IMR-90 (cell line): ENCODE results near the gene COL24A1. TPM values are rescaled to one million over a fixed set of nuclear protein-coding genes. Genes with fewer than 3 reads are reported as not detected.

ENCODE experiments used
- ATAC-seq: fragments of 200-7000 bp; cut with Tn5 transposase; 2 replicates; pipeline ENCODE4 v1.9.1; 2020; ENCODE audit warnings: low read depth, mild to moderate bottlenecking, moderate library complexity
- BruUV-seq: library from RNA; stranded (reverse); fragments of 400-500 nt; replicated peaks from 2 replicates; lab custom pipeline; 2021; lab: Mats Ljungman, UMichigan
- CTCF ChIA-PET: fragments of 300-600 bp; formaldehyde crosslinking; extraction: SDS; loops from one replicate; lab custom pipeline; 2021; ENCODE audit warnings: antibody characterized with exemption; lab: Yijun Ruan, JAX
- POLR2A ChIA-PET: fragments of 300-600 bp; sonication (Branson Sonifier 250); formaldehyde crosslinking; loops from one replicate; lab custom pipeline; 2022; ENCODE audit warnings: antibody characterized with exemption; ENCODE audit not compliant: unreplicated experiment; lab: Charles Lee
- DNase-seq: peaks from one replicate; pipeline ENCODE4 v3.0.0; 2013
- H2AFZ ChIP-seq: replicated peaks from 2 replicates; pipeline ENCODE3; 2013; ENCODE audit warnings: low read length, mild to moderate bottlenecking; ENCODE audit not compliant: poor library complexity
- H2AK5ac ChIP-seq: 2 replicates; pipeline ENCODE4 v1.6.1; 2013; ENCODE audit warnings: low read depth, low read length, inconsistent platforms
- H2AK9ac ChIP-seq: replicated peaks from 2 replicates; pipeline ENCODE3; 2013; ENCODE audit warnings: mild to moderate bottlenecking, low read depth, low read length, moderate library complexity; ENCODE audit not compliant: poor library complexity
- H2BK120ac ChIP-seq: 2 replicates; pipeline ENCODE4 v1.6.1; 2013; ENCODE audit warnings: low read depth, low read length, inconsistent platforms
- H2BK15ac ChIP-seq: 3 replicates; pipeline ENCODE4 v1.6.1; 2013; ENCODE audit warnings: low read depth, low read length, inconsistent platforms
- H2BK20ac ChIP-seq: 2 replicates; pipeline ENCODE4 v1.6.1; 2013; ENCODE audit warnings: low read depth, mild to moderate bottlenecking, inconsistent platforms, low read length, moderate library complexity
- H2BK5ac ChIP-seq: 2 replicates; pipeline ENCODE4 v1.6.1; 2013; ENCODE audit warnings: mild to moderate bottlenecking, low read depth, low read length, inconsistent platforms; ENCODE audit not compliant: poor library complexity, severe bottlenecking
- H3K14ac ChIP-seq: replicated peaks from 2 replicates; pipeline ENCODE4 v1.6.1; 2013; ENCODE audit warnings: low read depth, low read length, inconsistent platforms
- H3K18ac ChIP-seq: 2 replicates; pipeline ENCODE4 v1.6.1; 2013; ENCODE audit warnings: low read depth, low read length, control low read depth
- H3K23ac ChIP-seq: 2 replicates; pipeline ENCODE4 v1.6.1; 2013; ENCODE audit warnings: low read depth, low read length, inconsistent platforms
- H3K27ac ChIP-seq: 2 replicates; pipeline ENCODE4 v1.5.1; 2013; ENCODE audit warnings: mild to moderate bottlenecking, control low read depth, low read length; ENCODE audit not compliant: insufficient read depth
- H3K27me3 ChIP-seq: 2 replicates; pipeline ENCODE4 v1.6.1; 2013; ENCODE audit warnings: low read length; ENCODE audit not compliant: control insufficient read depth, insufficient read depth
- H3K36me3 ChIP-seq: 2 replicates; pipeline ENCODE4 v1.6.1; 2013; ENCODE audit warnings: low read length, mixed read lengths; ENCODE audit not compliant: control insufficient read depth, insufficient read depth
- H3K4ac ChIP-seq: 2 replicates; pipeline ENCODE4 v1.6.1; 2013; ENCODE audit warnings: low read depth, low read length, inconsistent platforms
- H3K4me1 ChIP-seq: 2 replicates; pipeline ENCODE4 v1.6.1; 2013; ENCODE audit warnings: low read length, mixed read lengths; ENCODE audit not compliant: control insufficient read depth, insufficient read depth
- H3K4me2 ChIP-seq: 2 replicates; pipeline ENCODE4 v1.6.1; 2013; ENCODE audit warnings: low read depth, mild to moderate bottlenecking, control low read depth, low read length, moderate library complexity
- H3K4me3 ChIP-seq: 2 replicates; pipeline ENCODE4 v1.5.1; 2013; ENCODE audit warnings: low read depth, mild to moderate bottlenecking, control low read depth, low read length, moderate library complexity; ENCODE audit not compliant: insufficient read depth
- H3K56ac ChIP-seq: 2 replicates; pipeline ENCODE4 v1.6.1; 2013; ENCODE audit warnings: low read length, inconsistent platforms; ENCODE audit not compliant: insufficient read depth; ENCODE audit errors: extremely low read depth
- H3K79me1 ChIP-seq, 2 experiments: 2 replicates each; pipeline ENCODE4 v1.6.1; 2013; ENCODE audit warnings: low read length in 2 of 2, inconsistent platforms in 1 of 2, low read depth in 1 of 2
- H3K9ac ChIP-seq: 2 replicates; pipeline ENCODE4 v1.6.1; 2013; ENCODE audit warnings: low read depth, low read length, control low read depth
- H3K9me1 ChIP-seq: 2 replicates; pipeline ENCODE4 v1.6.1; 2013; ENCODE audit warnings: low read length, inconsistent platforms; ENCODE audit not compliant: insufficient read depth
- H3K9me3 ChIP-seq: 2 replicates; pipeline ENCODE4 v1.6.1; 2013; ENCODE audit warnings: low read length; ENCODE audit not compliant: control insufficient read depth, insufficient read depth
- H4K20me1 ChIP-seq: 2 replicates; pipeline ENCODE4 v1.6.1; 2013; ENCODE audit warnings: low read length, inconsistent platforms; ENCODE audit not compliant: insufficient read depth
- H4K5ac ChIP-seq: 2 replicates; pipeline ENCODE4 v1.6.1; 2013; ENCODE audit warnings: mild to moderate bottlenecking, low read depth, low read length, control low read depth
- H4K8ac ChIP-seq, 2 experiments: 2 replicates each; pipeline ENCODE4 v1.6.1; 2013; ENCODE audit warnings: low read depth in 2 of 2, low read length in 2 of 2, control low read depth in 1 of 2, inconsistent platforms in 1 of 2
- H4K91ac ChIP-seq: 2 replicates; pipeline ENCODE4 v1.6.1; 2013; ENCODE audit warnings: low read depth, low read length, inconsistent platforms; ENCODE audit not compliant: insufficient read depth
- BHLHE40 ChIP-seq: fragments of 150-350 bp; IDR thresholded peaks from 2 replicates; pipeline ENCODE4 v1.6.1; 2016; ENCODE audit warnings: mild to moderate bottlenecking, low read depth, low read length
- CEBPB ChIP-seq: IDR thresholded peaks from 2 replicates; pipeline ENCODE4 v1.6.1; 2012; ENCODE audit warnings: low read depth, low read length, improper control_type of control experiment
- CHD1 ChIP-seq: IDR thresholded peaks from 2 replicates; pipeline ENCODE4 v1.6.1; 2012; ENCODE audit warnings: low read depth, low read length, improper control_type of control experiment
- CTCF ChIP-seq: conservative IDR thresholded peaks from 2 replicates; pipeline ENCODE4 v1.5.1; 2012; ENCODE audit warnings: mild to moderate bottlenecking, low read depth, low read length, improper control_type of control experiment
- FOS ChIP-seq: fragments of 150-350 bp; IDR thresholded peaks from 2 replicates; pipeline ENCODE4 v1.6.1; 2016; ENCODE audit warnings: low read depth, low read length
- MAFK ChIP-seq: IDR thresholded peaks from 2 replicates; pipeline ENCODE4 v1.6.1; 2012; ENCODE audit warnings: low read depth, low read length, improper control_type of control experiment
- MAZ ChIP-seq: IDR thresholded peaks from 2 replicates; pipeline ENCODE4 v1.6.1; 2012; ENCODE audit warnings: low read depth, mild to moderate bottlenecking, low read length, improper control_type of control experiment, moderate library complexity, borderline replicate concordance
- MXI1 ChIP-seq: IDR thresholded peaks from 2 replicates; pipeline ENCODE4 v1.6.1; 2012; ENCODE audit warnings: low read depth, mild to moderate bottlenecking, low read length, moderate library complexity, borderline replicate concordance
- NFE2L2 ChIP-seq: fragments of 150-350 bp; IDR thresholded peaks from 2 replicates; pipeline ENCODE4 v1.6.1; 2016; ENCODE audit warnings: low read depth, mild to moderate bottlenecking, low read length
- POLR2A ChIP-seq: IDR thresholded peaks from 2 replicates; pipeline ENCODE4 v1.6.1; 2012; ENCODE audit warnings: mild to moderate bottlenecking, low read depth, low read length
- RAD21 ChIP-seq: IDR thresholded peaks from 2 replicates; pipeline ENCODE4 v1.6.1; 2012; ENCODE audit warnings: low read length, improper control_type of control experiment
- RCOR1 ChIP-seq: IDR thresholded peaks from 2 replicates; pipeline ENCODE4 v1.6.1; 2012; ENCODE audit warnings: mild to moderate bottlenecking, low read length, improper control_type of control experiment; ENCODE audit not compliant: insufficient replicate concordance
- RFX5 ChIP-seq: IDR thresholded peaks from 2 replicates; pipeline ENCODE4 v1.8.0; 2012; ENCODE audit warnings: low read depth, mild to moderate bottlenecking, low read length, moderate library complexity
- SMC3 ChIP-seq: fragments of 150-350 bp; IDR thresholded peaks from 2 replicates; pipeline ENCODE4 v1.6.1; 2016; ENCODE audit warnings: low read depth, mild to moderate bottlenecking, antibody characterized with exemption, low read length, moderate library complexity
- USF2 ChIP-seq: fragments of 150-350 bp; IDR thresholded peaks from 2 replicates; pipeline ENCODE4 v1.6.1; 2017; ENCODE audit warnings: mild to moderate bottlenecking, antibody characterized with exemption, low read length, low read depth
- WGBS, 2 experiments: methylation state at CpG; one replicate each; pipeline versions ENCODE4 v1.1.5 to v1.1.7; 2013; ENCODE audit warnings: missing lambda C conversion rate in 2 of 2; ENCODE audit not compliant: insufficient read length in 1 of 2; ENCODE audit errors: extremely low coverage in 2 of 2; 5-methylcytosine and 5-hydroxymethylcytosine counted together
- dilution Hi-C: fragments of 300-500 bp; cut with HindIII; formaldehyde crosslinking; loops from one replicate; pipeline ENCODE4 v1.14.3; 2018; ENCODE audit warnings: low sequenced_read_pairs; ENCODE audit not compliant: unreplicated experiment
- in situ Hi-C: fragments of 300-500 bp; cut with MboI; formaldehyde crosslinking; loops from 3 replicates; pipeline ENCODE4 v1.14.3; 2019; ENCODE audit warnings: low sequenced_read_pairs, inconsistent platforms, mixed read lengths
- intact Hi-C: fragments of 100-400 bp; cut with micrococcal nuclease; formaldehyde crosslinking; loops from 2 replicates; pipeline ENCODE4 v1.10.0; 2022
- polyA plus RNA-seq, 3 experiments: library from polyadenylated mRNA; depleted of rRNA; stranded (reverse); fragments of >200 nt; gene quantifications; 2 replicates each; pipeline ENCODE4 v1.2.3, GENCODE V29; 2012; ENCODE audit warnings: low replicate concordance in 1 of 3
- total RNA-seq: library from RNA; depleted of rRNA; stranded (reverse); fragments of >200 nt; gene quantifications from 2 replicates; pipeline ENCODE4 v1.2.3, GENCODE V29; 2012
- TF ChIP-seq, protein P1 (sequence below): fragments of 150-350 bp; IDR thresholded peaks from 2 replicates; pipeline ENCODE4 v1.6.1; 2016; ENCODE audit warnings: low read depth, mild to moderate bottlenecking, low read length, moderate library complexity, borderline replicate concordance

COL24A1 gene
- total and polyA plus RNA-seq, 2 of the 4 experiments (the other 2 are of a cell fraction): 1.4 to 2.2 TPM

- H4K20me1 ChIP-seq: no peaks in the 10 kb centered on the region
- no peaks in the 10 kb centered on the region for H3K9me1 ChIP-seq
- TF ChIP-seq BHLHE40 (no peak), USF2 (no peak), MAFK (peak; percentile 75), CEBPB (no peak), POLR2A (no peak), CTCF (no peak), SMC3 (no peak), RCOR1 (no peak), MAZ (no peak), NFE2L2 (peak; percentile 98), MXI1 (no peak), RAD21 (no peak), CHD1 (no peak), FOS (no peak), RFX5 (no peak)
- TF ChIP-seq, protein P1, sequence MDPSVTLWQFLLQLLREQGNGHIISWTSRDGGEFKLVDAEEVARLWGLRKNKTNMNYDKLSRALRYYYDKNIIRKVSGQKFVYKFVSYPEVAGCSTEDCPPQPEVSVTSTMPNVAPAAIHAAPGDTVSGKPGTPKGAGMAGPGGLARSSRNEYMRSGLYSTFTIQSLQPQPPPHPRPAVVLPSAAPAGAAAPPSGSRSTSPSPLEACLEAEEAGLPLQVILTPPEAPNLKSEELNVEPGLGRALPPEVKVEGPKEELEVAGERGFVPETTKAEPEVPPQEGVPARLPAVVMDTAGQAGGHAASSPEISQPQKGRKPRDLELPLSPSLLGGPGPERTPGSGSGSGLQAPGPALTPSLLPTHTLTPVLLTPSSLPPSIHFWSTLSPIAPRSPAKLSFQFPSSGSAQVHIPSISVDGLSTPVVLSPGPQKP: no peak
- H3K27me3 ChIP-seq: no peaks in the 10 kb centered on the region
- peak overlapping the region; percentile 68; the same call in 1 of the 2 replicates for H3K27ac ChIP-seq
- H3K23ac ChIP-seq: no peak overlapping the region
- intact Hi-C loops: no loop called here
- H4K91ac ChIP-seq: no peak overlapping the region
- no peak overlapping the region for H3K4ac ChIP-seq
- H3K9ac ChIP-seq: no peak overlapping the region
- H3K18ac ChIP-seq: peak overlapping the region; percentile 85
- WGBS, 2 experiments: no CpG with 5 or more reads among the region's 2 CpGs
- no peak overlapping the region; the same call in 2 of the 3 replicates for H2BK15ac ChIP-seq
- BruUV-seq: no TSS peak
- no peak overlapping the region for H4K5ac ChIP-seq
- H2AK9ac ChIP-seq: no peak overlapping the region
- dilution Hi-C loops: no loop called here
- DNase-seq (peak; percentile 76), ATAC-seq (peak; percentile 84)
- H3K4me3 ChIP-seq: no peak overlapping the region
- no peak overlapping the region for H3K56ac ChIP-seq
- H3K4me1 ChIP-seq: no peaks in the 10 kb centered on the region
- no peak overlapping the region for H4K8ac ChIP-seq
- H2BK120ac ChIP-seq: peak overlapping the region; percentile 16; the same call in 1 of the 2 replicates
- no peaks in the 10 kb centered on the region for H3K36me3 ChIP-seq
- peak overlapping the region; percentile 76 for H2BK5ac ChIP-seq
- H3K79me1 ChIP-seq: no peaks in the 10 kb centered on the region
- no peak overlapping the region for H2BK20ac ChIP-seq
- POLR2A ChIA-PET: no interaction called here
- CTCF ChIA-PET: interaction anchor here (1.5 kb wide), 1 partner anchor 81 kb away, joined by 4 read pairs; no protein-coding TSS in a partner anchor
- peak overlapping the region; percentile 86 for H3K4me2 ChIP-seq
- in situ Hi-C loops: no loop called here
- H2AK5ac ChIP-seq: no peak overlapping the region
- H3K14ac ChIP-seq: no peak overlapping the region
- H3K9me3 ChIP-seq: no peaks in the 10 kb centered on the region
- H2AFZ ChIP-seq: no peak overlapping the region
These were observed 163.8 kb downstream of the COL24A1 start for GRCh38 chr1:85992791-85993190.
